Activated CD8-positive, alpha-beta memory T cell treated with anti-CD3 and anti-CD28 coated beads, Interleukin-2, amount 50 U/mL, for 48 hours (primary cell): ENCODE data around the gene TMCO4.

Experiments
- DNase-seq: peaks from one replicate; pipeline ENCODE4 v3.0.0-alpha.2; 2020

TMCO4 gene

DNA sequence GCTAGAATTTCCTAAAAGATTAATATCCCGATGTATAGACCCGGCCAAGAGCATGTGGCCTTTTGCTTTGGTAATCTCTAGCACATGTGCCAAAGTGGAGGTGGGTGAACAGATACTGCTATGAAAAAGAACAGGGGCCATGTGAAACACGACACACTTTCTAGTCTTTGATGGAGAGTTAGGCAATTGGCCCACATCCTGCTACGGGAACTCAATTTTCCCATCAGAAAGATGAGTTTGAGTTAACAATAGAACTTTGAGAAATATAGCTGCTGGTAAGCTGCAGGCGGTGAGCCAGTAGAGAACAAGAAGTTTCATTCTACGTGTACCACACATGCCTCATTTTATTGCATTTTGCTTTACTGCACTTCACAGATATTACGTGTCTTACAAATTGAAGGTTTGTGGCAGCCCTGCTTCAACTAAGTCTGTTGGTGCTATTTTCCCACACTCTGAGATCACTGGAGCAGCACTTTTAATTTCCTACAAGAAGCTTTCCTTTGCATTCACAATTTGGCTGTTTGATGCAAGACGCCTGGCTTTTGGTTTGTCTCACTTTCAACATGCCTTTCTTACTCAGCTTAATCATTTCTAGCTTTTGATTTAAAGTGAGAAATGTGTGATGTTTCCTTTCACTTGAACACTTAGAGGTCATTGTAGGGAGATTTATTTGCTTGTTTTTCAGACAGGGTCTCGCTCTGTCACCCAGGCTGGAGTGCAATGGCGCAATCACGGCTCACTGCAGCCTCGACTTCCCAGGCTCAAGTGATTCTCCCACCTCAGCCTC, 88.7 kb downstream of the TMCO4 start:
- DNase-seq, result no peak

GRCh38 chr1:19709260-19709793, 90.4 kb downstream of the TMCO4 start:
- no peak for DNase-seq

GRCh38 chr1:19708567-19709110, 91.1 kb downstream of the TMCO4 start:
- no peak for DNase-seq

- DNase-seq, result no peak
These were observed 93.6 kb downstream of the TMCO4 start for GRCh38 chr1:19706136-19706535.

- DNase-seq, result no peak
These were observed 94.3 kb downstream of the TMCO4 start for GRCh38 chr1:19705464-19705863.

GRCh38 chr1:19704247-19705113, 95.2 kb downstream of the TMCO4 start:
- peak; percentile 81 for DNase-seq

- DNase-seq, result no peak
These were observed 96.4 kb downstream of the TMCO4 start for GRCh38 chr1:19703280-19703679.

DNA sequence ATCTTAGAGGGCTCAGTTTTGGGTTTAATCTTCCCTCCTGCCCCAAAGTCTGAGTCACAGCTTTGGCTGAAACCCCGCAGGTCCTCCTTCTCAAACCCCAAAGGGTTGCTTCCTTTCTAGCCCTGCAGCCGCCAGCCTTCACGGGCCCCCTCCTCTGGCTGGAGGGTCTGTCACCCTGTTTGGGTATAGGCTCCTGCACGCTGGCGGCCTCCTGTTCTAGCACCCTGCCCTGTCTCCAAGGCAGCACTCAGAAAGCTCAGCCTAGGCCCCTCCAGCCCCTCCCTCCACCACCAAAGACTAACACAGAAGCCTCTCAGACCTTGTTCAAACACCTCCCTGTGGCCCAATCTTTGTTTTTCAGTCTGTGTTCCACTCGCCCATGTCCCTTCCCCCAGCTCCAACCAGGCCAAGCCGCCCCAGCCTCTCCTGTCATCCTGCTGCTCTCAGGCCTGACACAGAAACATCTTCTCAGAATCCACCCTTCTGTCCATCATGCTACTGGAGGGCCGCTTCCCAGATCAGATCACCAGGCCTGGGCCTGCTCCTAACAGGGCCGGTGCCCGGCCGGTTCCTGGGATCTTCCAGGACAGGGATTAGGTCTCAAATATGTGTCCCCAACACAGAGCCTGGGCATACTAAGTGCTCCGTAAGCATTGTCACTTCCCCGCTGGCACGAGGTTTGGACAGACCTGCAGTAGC, 99.5 kb downstream of the TMCO4 start:
- DNase-seq, result no peak

- DNase-seq, result no peak
These were observed 101.5 kb downstream of the TMCO4 start for GRCh38 chr1:19698181-19698580.

- DNase-seq, result no peak
These were observed 102.9 kb downstream of the TMCO4 start for GRCh38 chr1:19696820-19697219.

- no peak for DNase-seq
These were observed 103.9 kb downstream of the TMCO4 start for GRCh38 chr1:19695772-19696171.

DNA sequence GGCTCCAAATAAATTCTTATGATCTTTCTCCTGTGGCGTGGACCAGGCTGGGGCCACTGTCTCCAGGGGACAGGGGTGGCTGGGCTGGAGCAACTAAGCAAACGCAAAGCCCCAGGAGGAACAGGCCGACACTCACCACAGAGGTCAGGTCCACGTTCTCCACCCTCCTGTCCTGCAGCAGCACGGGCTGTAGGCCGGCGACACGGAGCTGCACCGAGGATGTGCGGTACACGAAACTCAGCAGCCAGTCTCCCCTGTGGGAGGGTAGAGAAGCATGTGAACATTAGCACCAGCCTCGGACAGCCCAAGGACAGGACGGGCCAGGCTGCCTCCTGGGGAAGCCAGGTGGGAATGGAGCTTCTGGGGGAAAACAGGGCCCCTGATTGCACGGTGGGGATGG, 105.4 kb downstream of the TMCO4 start:
- no peak for DNase-seq

GRCh38 chr1:19690342-19690741, 109.4 kb downstream of the TMCO4 start:
- no peak for DNase-seq

DNA sequence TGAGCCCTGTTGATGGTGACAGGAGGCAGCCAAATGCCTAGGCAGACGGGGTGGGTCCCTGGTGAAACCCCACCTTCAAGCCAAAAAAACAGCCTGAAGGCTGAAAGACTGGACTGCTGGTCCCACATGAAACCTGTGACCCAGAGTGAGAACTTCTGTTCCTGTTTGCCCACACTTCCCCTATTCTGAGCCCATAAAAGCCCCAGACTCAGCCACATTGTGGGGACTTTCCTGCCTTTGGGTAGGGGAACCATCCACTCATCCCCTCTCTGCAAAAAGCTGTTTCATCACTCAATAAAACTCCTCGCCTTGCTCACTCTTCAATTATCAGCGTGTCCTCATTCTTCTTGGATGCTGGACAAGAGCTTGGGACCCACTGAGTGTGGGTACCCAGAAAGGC, 109.9 kb downstream of the TMCO4 start:
- DNase-seq, result no peak

DNA sequence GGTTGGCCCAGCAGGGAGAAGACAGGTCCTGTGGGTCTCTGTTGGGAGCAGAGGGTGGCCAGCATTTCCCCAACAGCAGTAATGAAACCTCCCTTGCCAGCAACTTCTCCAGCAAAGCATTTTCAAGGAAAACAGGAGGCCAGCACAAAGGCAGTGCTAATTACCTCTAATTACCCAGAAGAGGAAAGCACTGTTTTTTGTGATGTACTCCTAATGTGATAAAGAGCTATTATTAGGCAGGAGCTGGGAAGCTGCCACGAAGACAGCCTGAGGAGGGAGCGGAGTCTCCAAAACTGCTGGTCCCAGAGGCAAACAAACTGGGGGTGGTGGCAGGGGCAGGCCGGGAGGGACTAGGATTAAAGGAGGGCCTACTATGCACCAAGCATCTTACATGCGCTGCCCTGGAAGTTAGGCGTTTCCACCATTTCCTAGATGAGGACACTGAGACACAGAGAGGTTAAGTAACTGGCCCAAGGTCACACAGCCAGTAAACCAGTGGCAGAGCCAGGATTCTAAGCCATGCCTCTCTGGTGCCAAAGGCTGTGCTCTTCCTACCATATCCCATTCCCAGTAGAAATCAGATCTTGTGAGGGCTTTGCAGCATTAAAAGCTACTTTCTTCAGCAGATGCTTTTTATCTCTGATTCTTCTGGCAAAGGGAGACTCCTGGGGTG, 110.5 kb downstream of the TMCO4 start:
- no peak for DNase-seq

- DNase-seq, result peak; percentile 58
These were observed 111.5 kb downstream of the TMCO4 start for GRCh38 chr1:19688041-19688842.

GRCh38 chr1:19687414-19687813, 112.3 kb downstream of the TMCO4 start:
- DNase-seq, result no peak

DNA sequence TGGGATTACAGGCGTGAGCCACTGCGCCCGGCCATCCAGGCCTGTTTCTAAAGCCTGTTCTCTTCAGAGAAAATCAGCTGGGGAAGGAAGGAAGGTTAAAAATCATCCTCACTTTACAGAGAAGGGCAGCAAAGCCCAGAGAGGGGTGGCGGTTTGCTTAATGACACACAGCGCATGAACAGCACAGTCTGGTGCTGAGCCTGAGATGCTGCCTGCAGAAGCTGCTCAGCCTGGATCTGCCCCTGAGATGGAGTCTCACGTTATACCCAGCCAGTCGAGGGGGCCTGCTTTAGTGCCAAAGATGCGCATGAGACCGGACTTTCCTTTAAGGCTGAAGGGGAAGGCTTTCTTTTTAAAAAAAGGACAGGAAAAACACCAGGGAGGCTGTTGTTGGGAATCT, 113.7 kb downstream of the TMCO4 start:
- DNase-seq, result no peak

- no peak for DNase-seq
These were observed 115.0 kb downstream of the TMCO4 start for GRCh38 chr1:19684677-19685076.

- no peak for DNase-seq
These were observed 116.4 kb downstream of the TMCO4 start for GRCh38 chr1:19683351-19683750.

DNA sequence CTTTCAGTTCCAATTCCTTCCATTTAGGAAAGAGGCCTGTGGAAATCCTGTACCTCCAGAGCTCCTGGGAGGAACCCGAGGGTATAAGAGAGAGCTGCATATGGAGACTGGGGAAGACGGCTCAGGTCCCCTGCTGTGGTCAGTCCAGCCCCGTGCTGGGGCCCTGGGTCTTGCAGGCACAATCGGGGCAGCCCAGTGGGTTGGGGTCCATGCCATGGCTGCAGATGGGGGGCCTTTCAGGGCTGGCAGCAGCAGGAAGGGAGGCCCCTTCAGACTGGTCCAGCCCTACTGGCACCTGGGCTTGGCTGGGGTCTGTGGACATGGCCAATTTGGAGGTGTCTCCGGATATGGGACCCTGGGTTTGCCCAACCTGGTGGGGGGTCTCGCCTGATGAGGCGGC, 116.8 kb downstream of the TMCO4 start:
- DNase-seq, result no peak

GRCh38 chr1:19682257-19682656, 117.5 kb downstream of the TMCO4 start:
- no peak for DNase-seq
